Erythroblast (primary cell): ENCODE results near the gene SRGAP2C.
"Not testable (repeated sequence)": the region's sequence is repeated elsewhere in the genome, so short reads cannot be mapped to it uniquely, and the experiment has no call there.

Experiments used
- GATA1 ChIP-seq: IDR thresholded peaks from 2 replicates; pipeline ENCODE4 v1.6.1; 2011; ENCODE audit warnings: low read depth, mild to moderate bottlenecking, control low read depth, low read length, moderate library complexity
- POLR2A ChIP-seq: IDR thresholded peaks from 2 replicates; pipeline ENCODE4 v1.6.1; 2011; ENCODE audit warnings: mild to moderate bottlenecking, low read length

DNA sequence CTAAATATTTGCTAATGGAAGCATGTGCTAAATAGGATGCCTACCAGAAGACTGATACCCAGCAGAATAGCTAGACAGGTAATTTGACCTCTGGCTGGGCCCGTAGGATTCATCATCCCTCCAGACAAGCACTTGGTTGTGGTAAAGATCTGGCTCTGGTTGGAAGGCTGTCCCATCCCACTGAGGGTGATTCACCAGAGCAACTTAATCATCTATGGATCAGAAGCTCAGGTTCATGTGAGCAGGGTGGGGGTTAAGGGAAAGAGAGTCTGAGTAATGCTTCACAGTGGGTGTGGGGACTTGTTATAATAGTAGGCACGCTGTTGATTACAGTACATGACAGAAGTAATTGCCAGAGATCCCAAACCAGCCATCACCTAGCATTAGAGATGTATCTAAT, 27.2 kb upstream of the SRGAP2C start:
- not testable (repeated sequence) for TF ChIP-seq POLR2A, GATA1
